Fibroblast of lung (primary cell): ENCODE measurements around the gene CLCC1. TPM values are rescaled to one million over a fixed set of nuclear protein-coding genes. Genes with fewer than 3 reads are reported as not detected.

Source experiments
- DNase-seq, 2 donors: peaks; one replicate each; pipeline versions ENCODE4 v3.0.0 to v3.0.0-alpha.2; 2010; ENCODE audit warnings: low read depth in 2 of 2
- H2AFZ ChIP-seq: 2 replicates; pipeline ENCODE4 v1.5.1; 2012; ENCODE audit warnings: low read length, control low read depth, inconsistent platforms
- H3K27ac ChIP-seq: 2 replicates; pipeline ENCODE4 v1.5.1; 2011; ENCODE audit warnings: low read length, control low read depth; ENCODE audit not compliant: insufficient read depth
- H3K27me3 ChIP-seq: 2 replicates; pipeline ENCODE4 v1.5.1; 2011; ENCODE audit warnings: mild to moderate bottlenecking, low read length; ENCODE audit not compliant: control insufficient read depth, insufficient read depth
- H3K36me3 ChIP-seq: 2 replicates; pipeline ENCODE4 v1.5.1; 2011; ENCODE audit warnings: low read length; ENCODE audit not compliant: control insufficient read depth, insufficient read depth
- H3K4me1 ChIP-seq: 2 replicates; pipeline ENCODE4 v1.5.1; 2011; ENCODE audit warnings: low read length; ENCODE audit not compliant: control insufficient read depth, insufficient read depth; ENCODE audit errors: extremely low read depth
- H3K4me2 ChIP-seq: 2 replicates; pipeline ENCODE4 v1.5.1; 2011; ENCODE audit warnings: low read length, control low read depth; ENCODE audit not compliant: insufficient read depth; ENCODE audit errors: extremely low read depth
- H3K4me3 ChIP-seq, 4 experiments: fragments of 200-600 bp in 1 of 4; sonication (generic) in 1 of 4; replicated peaks in 1 of 4; 2 replicates each; pipeline ENCODE4 v1.5.1; 2011 to 2016; ENCODE audit warnings: low read length in 4 of 4, low read depth in 3 of 4, mild to moderate bottlenecking in 3 of 4, control low read depth in 2 of 4, inconsistent platforms in 1 of 4, mixed read lengths in 1 of 4; ENCODE audit not compliant: insufficient read depth in 1 of 4; ENCODE audit errors: control extremely low read depth in 1 of 4
- H3K79me2 ChIP-seq: 2 replicates; pipeline ENCODE4 v1.5.1; 2012; ENCODE audit warnings: mild to moderate bottlenecking, low read length, inconsistent platforms; ENCODE audit not compliant: control insufficient read depth, insufficient read depth
- H3K9ac ChIP-seq: 2 replicates; pipeline ENCODE4 v1.5.1; 2011; ENCODE audit warnings: mild to moderate bottlenecking, low read length, control low read depth; ENCODE audit not compliant: insufficient read depth
- H3K9me3 ChIP-seq: 2 replicates; pipeline ENCODE4 v1.5.1; 2012; ENCODE audit warnings: low read depth, low read length; ENCODE audit not compliant: control insufficient read depth, insufficient read depth
- H4K20me1 ChIP-seq: 2 replicates; pipeline ENCODE4 v1.5.1; 2011; ENCODE audit warnings: low read length; ENCODE audit not compliant: control insufficient read depth, insufficient read depth; ENCODE audit errors: extremely low read depth
- EZH2 ChIP-seq: IDR thresholded peaks from 2 replicates; pipeline ENCODE4 v1.5.1; 2012; ENCODE audit warnings: low read length, control low read depth, mild to moderate bottlenecking; ENCODE audit errors: missing control alignments
- polyA plus RNA-seq, 2 donors: library from polyadenylated mRNA; depleted of rRNA in 1 of 2; stranded (reverse) in 1 of 2; unstranded in 1 of 2; fragments of >200 nt; gene quantifications; 2 replicates each; pipeline ENCODE4 v1.2.1, GENCODE V29; 2011 to 2012; ENCODE audit warnings: missing spikeins in 1 of 2
- total RNA-seq: library from RNA; depleted of rRNA; stranded (reverse); fragments of >200 nt; gene quantifications from 2 replicates; pipeline ENCODE4 v1.2.1, GENCODE V29; 2014
- TF ChIP-seq, protein P1 (sequence below), 2 donors: IDR thresholded peaks in 1 of 2; conservative IDR thresholded peaks in 1 of 2; 1 replicate in 1 of 2; 2 replicates in 1 of 2; pipeline ENCODE4 v1.5.1; 2011 to 2012; ENCODE audit warnings: low read length in 2 of 2, control low read depth in 1 of 2, inconsistent platforms in 1 of 2, low read depth in 1 of 2, mild to moderate bottlenecking in 1 of 2

CLCC1 gene
- total and polyA plus RNA-seq, 2 donors (not counting 1 experiment from before 2014, with no cell fraction given) = 31.0 to 33.1 TPM

DNA sequence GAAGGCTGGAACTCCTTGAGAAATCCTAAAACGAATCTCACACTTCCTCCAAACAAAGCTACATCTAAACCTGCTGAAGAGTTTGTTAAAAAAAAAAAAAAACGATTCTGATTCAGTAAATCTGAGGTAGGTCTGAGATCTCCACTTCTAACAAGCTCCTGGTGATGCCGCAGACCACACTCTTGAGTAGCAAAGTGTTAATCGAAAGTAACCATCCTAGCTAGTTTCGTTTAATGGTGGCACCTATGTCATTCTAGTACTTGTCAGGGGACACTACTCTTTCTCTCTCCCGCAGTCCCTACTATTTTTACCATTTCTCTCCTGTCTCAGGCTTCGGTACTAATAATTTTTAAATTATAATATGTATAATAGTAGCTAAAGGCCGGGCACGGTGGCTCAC is 2.1 kb downstream of the CLCC1 start:
- TF ChIP-seq EZH2 = no peak
- TF ChIP-seq, protein P1, sequence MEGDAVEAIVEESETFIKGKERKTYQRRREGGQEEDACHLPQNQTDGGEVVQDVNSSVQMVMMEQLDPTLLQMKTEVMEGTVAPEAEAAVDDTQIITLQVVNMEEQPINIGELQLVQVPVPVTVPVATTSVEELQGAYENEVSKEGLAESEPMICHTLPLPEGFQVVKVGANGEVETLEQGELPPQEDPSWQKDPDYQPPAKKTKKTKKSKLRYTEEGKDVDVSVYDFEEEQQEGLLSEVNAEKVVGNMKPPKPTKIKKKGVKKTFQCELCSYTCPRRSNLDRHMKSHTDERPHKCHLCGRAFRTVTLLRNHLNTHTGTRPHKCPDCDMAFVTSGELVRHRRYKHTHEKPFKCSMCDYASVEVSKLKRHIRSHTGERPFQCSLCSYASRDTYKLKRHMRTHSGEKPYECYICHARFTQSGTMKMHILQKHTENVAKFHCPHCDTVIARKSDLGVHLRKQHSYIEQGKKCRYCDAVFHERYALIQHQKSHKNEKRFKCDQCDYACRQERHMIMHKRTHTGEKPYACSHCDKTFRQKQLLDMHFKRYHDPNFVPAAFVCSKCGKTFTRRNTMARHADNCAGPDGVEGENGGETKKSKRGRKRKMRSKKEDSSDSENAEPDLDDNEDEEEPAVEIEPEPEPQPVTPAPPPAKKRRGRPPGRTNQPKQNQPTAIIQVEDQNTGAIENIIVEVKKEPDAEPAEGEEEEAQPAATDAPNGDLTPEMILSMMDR (conservative IDR thresholded peaks at IDR 0.05 in 1 of 2, IDR thresholded peaks at IDR 0.05 in 1 of 2; ENCODE audit: low read depth in 1 of 2, low read length in 2 of 2) = no peak
- Histone ChIP-seq H3K79me2 (peaks cover 28% of the 10 kb centered on the region), H4K20me1 (no peaks in the 10 kb centered on the region), H3K27me3 (no peaks in the 10 kb centered on the region), H3K27ac (no peak overlapping the region), H3K36me3 (no peaks in the 10 kb centered on the region), H3K9ac (no peak overlapping the region), H3K9me3 (no peaks in the 10 kb centered on the region), H2AFZ (no peak overlapping the region), H3K4me1 (peaks cover 4% of the 10 kb centered on the region), H3K4me3 (no peak overlapping the region), H3K4me2 (no peak overlapping the region)
- no peak for DNase-seq

DNA sequence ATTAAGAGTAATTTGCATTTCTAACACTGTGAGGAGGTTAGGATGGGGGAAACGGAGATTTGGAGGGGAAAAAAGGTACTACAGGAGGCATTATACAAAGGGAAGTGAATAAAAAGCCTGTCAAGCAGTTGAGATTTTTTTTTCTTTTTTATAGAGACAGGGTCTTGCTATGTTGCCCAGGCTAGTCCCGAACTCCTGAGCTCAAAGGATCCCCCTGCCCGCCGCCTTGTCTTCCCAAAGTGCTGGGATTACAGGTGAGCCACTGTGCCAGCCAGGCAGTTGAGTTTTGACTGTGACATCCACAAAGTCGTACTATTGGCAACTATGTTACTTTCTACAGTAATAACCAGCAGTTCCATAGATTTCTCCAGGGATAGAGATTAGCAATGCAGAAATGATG is 2.6 kb downstream of the CLCC1 start:
- Histone ChIP-seq H3K4me1 (peaks cover 4% of the 10 kb centered on the region), H3K27ac (no peak overlapping the region), H3K9ac (no peak overlapping the region), H2AFZ (no peak overlapping the region), H3K36me3 (no peaks in the 10 kb centered on the region), H3K4me3 (no peak overlapping the region), H3K9me3 (no peaks in the 10 kb centered on the region), H3K27me3 (no peaks in the 10 kb centered on the region), H4K20me1 (no peaks in the 10 kb centered on the region), H3K79me2 (peaks cover 31% of the 10 kb centered on the region), H3K4me2 (no peak overlapping the region)
- TF ChIP-seq, protein P1 (conservative IDR thresholded peaks at IDR 0.05 in 1 of 2, IDR thresholded peaks at IDR 0.05 in 1 of 2; ENCODE audit: low read depth in 1 of 2, low read length in 2 of 2) = no peak
- no peak for TF ChIP-seq EZH2
- no peak for DNase-seq

DNA sequence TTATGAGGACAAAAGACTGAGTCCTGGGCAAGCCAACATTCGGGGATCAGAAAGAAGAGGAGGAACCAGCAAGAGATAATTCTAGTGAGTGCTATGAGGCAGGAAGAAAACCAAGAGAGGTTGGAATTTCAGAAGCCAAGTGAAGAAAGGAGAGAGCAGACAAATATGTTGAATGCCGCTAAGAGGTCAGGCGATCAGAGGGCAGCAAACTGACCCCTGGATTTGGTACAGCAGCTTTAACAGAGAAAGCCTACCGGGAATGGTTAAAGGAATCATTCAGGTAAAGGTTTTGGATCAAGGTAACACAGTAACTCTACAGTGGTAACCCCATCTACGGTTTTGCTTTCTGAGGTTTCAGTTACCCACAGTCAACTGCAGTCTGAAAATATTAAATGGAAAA is 5.4 kb downstream of the CLCC1 start:
- no peak overlapping the region for H2AFZ ChIP-seq
- H3K79me2 ChIP-seq = peaks cover 40% of the 10 kb centered on the region
- H3K27me3 ChIP-seq = no peaks in the 10 kb centered on the region
- H3K4me3 ChIP-seq = no peak overlapping the region
- H3K36me3 ChIP-seq = no peaks in the 10 kb centered on the region
- no peak for TF ChIP-seq EZH2
- TF ChIP-seq, protein P1 (conservative IDR thresholded peaks at IDR 0.05 in 1 of 2, IDR thresholded peaks at IDR 0.05 in 1 of 2; ENCODE audit: low read depth in 1 of 2, low read length in 2 of 2) = no peak
- H3K9ac ChIP-seq = no peak overlapping the region
- H3K27ac ChIP-seq = no peak overlapping the region
- no peaks in the 10 kb centered on the region for H3K9me3 ChIP-seq
- peaks cover 4% of the 10 kb centered on the region for H3K4me1 ChIP-seq
- H4K20me1 ChIP-seq = no peaks in the 10 kb centered on the region
- DNase-seq = no peak
- H3K4me2 ChIP-seq = no peak overlapping the region
